ENCODE results near the gene GALNT2. TPM values are rescaled to one million over a fixed set of nuclear protein-coding genes. Genes with fewer than 3 reads are reported as not detected.

GALNT2 gene
- total and polyA plus RNA-seq, 7 donors = 43.7 to 88.7 (median 75.7) TPM

DNA sequence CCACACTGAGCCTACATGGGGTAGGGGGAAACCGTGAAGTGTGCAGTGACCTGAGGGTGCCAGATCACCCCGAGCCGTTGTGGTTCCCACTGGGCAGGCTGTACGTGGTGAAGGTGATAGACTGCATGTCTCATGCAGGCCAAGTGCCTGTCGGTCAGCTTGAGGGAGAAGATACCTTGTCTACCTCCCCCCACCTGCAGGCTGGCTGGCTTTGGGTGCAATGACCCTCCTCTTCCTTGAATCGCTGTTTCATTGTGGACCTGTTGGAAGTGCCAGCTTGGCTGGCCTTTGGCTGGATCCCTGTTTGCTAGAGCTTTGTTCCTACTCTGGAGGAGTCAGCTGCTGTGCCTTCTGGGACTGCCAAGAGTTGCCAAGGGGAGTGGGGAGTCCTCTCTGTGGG is 92.5 kb downstream of the GALNT2 start:
- H3K4me3 ChIP-seq = no peak overlapping the region
- H3K36me3 ChIP-seq (ENCODE audit: insufficient read depth in 1 of 2, low read depth in 1 of 2) = no peaks in the 10 kb centered on the region
- no peaks in the 10 kb centered on the region for H3K9me3 ChIP-seq
- H3K4me1 ChIP-seq = peaks cover 92% of the 10 kb centered on the region
- TF ChIP-seq, protein P1, sequence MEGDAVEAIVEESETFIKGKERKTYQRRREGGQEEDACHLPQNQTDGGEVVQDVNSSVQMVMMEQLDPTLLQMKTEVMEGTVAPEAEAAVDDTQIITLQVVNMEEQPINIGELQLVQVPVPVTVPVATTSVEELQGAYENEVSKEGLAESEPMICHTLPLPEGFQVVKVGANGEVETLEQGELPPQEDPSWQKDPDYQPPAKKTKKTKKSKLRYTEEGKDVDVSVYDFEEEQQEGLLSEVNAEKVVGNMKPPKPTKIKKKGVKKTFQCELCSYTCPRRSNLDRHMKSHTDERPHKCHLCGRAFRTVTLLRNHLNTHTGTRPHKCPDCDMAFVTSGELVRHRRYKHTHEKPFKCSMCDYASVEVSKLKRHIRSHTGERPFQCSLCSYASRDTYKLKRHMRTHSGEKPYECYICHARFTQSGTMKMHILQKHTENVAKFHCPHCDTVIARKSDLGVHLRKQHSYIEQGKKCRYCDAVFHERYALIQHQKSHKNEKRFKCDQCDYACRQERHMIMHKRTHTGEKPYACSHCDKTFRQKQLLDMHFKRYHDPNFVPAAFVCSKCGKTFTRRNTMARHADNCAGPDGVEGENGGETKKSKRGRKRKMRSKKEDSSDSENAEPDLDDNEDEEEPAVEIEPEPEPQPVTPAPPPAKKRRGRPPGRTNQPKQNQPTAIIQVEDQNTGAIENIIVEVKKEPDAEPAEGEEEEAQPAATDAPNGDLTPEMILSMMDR (IDR thresholded peaks at IDR 0.05) = no peak
- intact Hi-C loops (cut with DNase I) = loop anchor here in 1 of 2 donors (5.0 kb wide), 1 partner anchor 43 kb away; no protein-coding TSS in a partner anchor
- ATAC-seq (no peak), DNase-seq (no peak)
- H3K27me3 ChIP-seq (ENCODE audit: insufficient read depth in 3 of 3, low read length in 2 of 3) = no peaks in the 10 kb centered on the region
- 47 to 62% (median 59%) methylated on average over 6 of the region's 6 CpGs for WGBS, 3 donors
- peak overlapping the region; percentile 79 for H3K27ac ChIP-seq

DNA sequence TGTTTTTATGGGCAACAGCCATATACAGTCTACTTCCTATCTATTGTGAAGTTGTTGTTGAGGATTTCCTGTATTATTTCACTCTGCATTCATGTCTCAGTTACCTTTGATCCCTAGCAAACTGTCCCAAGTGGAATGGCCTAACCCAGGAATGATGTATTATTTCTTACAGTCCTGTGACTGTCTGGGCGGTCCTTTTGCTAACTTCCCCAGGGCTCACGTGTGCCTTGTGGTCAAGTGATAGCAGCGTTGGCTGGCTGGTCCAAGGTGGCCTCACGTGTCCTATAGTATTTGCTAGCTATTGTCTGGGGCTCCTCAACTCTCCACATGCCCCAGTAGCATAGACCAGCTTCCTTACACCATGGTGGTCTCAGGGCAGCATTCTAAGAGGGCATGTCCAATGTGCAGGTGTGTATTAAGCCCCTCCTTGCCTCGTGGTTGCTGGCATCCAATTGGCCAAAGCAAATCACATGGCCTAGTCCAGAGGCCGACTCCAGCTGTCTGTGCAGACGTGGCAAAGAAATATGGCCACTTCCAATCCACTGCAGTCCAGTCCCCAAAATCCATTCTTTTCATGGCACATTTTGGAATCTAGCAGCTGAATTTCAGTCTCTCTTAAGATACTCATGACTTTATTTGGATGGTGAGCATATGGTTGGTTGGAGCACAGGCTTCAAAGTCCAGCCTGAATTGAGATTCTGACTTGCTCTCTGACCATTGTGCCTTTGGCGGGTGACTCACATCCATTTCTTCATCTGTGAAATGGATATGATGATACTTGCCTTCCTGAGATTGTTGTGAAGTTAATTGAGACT is 94.1 kb downstream of the GALNT2 start:
- ATAC-seq = peak in 3 of 4 donors; percentile 24 to 37 (median 36)
- Histone ChIP-seq H3K9me3 (no peaks in the 10 kb centered on the region), H3K36me3 (ENCODE audit: insufficient read depth in 1 of 2, low read depth in 1 of 2) (no peaks in the 10 kb centered on the region), H3K4me1 (peaks cover 88% of the 10 kb centered on the region), H3K27ac (peak overlapping the region; percentile 79), H3K4me3 (no peak overlapping the region), H3K27me3 (ENCODE audit: insufficient read depth in 3 of 3, low read length in 2 of 3) (no peaks in the 10 kb centered on the region)
- TF ChIP-seq, protein P1 (IDR thresholded peaks at IDR 0.05) = no peak
- intact Hi-C loops (cut with DNase I) = no loop called here
- no peak for DNase-seq
- WGBS, 3 donors = 66 to 73% (median 67%) methylated on average over 8 of the region's 8 CpGs

DNA sequence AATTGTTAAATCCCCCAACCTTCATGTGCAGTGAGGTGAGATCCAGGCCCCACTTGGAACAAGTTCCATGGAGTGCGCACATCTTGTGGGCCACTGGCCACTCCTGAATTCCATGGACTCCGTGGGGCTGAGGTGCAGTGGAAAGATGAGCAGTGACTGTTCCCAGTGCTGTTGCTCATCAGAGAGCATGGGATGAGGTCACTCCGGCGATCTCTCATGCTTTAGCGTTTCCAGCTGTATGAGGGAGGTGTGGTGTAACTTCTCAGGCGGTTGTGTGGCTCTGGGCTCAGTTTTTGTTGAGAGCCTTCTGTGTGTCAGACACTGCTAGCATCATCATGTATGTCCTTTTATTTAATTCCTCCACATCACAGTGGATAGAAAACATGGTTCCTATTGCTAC is 96.2 kb downstream of the GALNT2 start:
- H3K36me3 ChIP-seq (ENCODE audit: insufficient read depth in 1 of 2, low read depth in 1 of 2) = no peaks in the 10 kb centered on the region
- peaks cover 73% of the 10 kb centered on the region for H3K4me1 ChIP-seq
- ATAC-seq = peak; percentile 71 to 78 (median 78)
- intact Hi-C loops (cut with DNase I) = no loop called here
- DNase-seq = peak; percentile 68 to 83
- H3K9me3 ChIP-seq = no peaks in the 10 kb centered on the region
- peak overlapping the region; percentile 79 for H3K27ac ChIP-seq
- no peaks in the 10 kb centered on the region for H3K27me3 ChIP-seq (ENCODE audit: insufficient read depth in 3 of 3, low read length in 2 of 3)
- TF ChIP-seq, protein P1 (IDR thresholded peaks at IDR 0.05) = no peak
- no peak overlapping the region for H3K4me3 ChIP-seq
- 53 to 59% (median 54%) methylated on average over 6 of the region's 6 CpGs for WGBS, 3 donors

DNA sequence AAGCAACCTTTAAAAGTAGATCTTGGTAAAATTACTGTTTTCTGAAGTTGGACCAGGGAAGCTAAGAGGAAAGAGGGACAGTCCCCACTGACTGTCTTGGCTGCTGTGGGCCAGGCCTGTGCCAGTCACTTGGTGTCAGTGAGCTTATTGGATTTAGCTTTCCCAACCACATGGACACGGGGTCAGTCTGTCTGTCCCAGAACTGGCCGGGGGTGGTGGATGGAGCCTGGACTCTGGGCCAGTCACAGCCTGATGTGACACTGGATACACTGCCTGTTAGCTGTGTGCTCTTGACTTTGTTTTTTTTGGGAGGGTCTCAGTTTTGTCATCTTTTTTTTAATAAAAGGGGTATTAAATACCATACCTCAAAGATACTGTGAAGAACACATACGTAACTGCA is 96.7 kb downstream of the GALNT2 start:
- Histone ChIP-seq H3K4me3 (no peak overlapping the region), H3K4me1 (peaks cover 68% of the 10 kb centered on the region), H3K36me3 (ENCODE audit: insufficient read depth in 1 of 2, low read depth in 1 of 2) (no peaks in the 10 kb centered on the region), H3K27ac (peak overlapping the region; percentile 79), H3K9me3 (no peaks in the 10 kb centered on the region), H3K27me3 (ENCODE audit: insufficient read depth in 3 of 3, low read length in 2 of 3) (no peaks in the 10 kb centered on the region)
- TF ChIP-seq, protein P1 (IDR thresholded peaks at IDR 0.05) = no peak
- ATAC-seq = peak; percentile 77 to 86 (median 83)
- intact Hi-C loops (cut with DNase I) = no loop called here
- DNase-seq = peak; percentile 66 to 81
- 31 to 42% (median 33%) methylated on average over 3 of the region's 3 CpGs for WGBS, 3 donors

Measured in psoas muscle (tissue), 8 donors.